Spinal cord (tissue), 10 donors: Measurements from ENCODE around the gene FADS2. TPM values are rescaled to one million over a fixed set of nuclear protein-coding genes. Genes with fewer than 3 reads are reported as not detected.

Experiments
- DNase-seq, 6 donors: peaks; one replicate each; pipeline versions ENCODE4 v3.0.0 to v3.0.0-alpha.2; 2013 to 2015; ENCODE audit warnings: low spot score in 6 of 6, low read depth in 4 of 6
- H3K27ac ChIP-seq: one replicate; pipeline ENCODE4 v1.5.1; 2013; ENCODE audit warnings: low read depth, low read length, control low read depth
- H3K27me3 ChIP-seq: one replicate; pipeline ENCODE4 v1.6.1; 2013; ENCODE audit warnings: low read length; ENCODE audit not compliant: control insufficient read depth, insufficient read depth
- H3K36me3 ChIP-seq: one replicate; pipeline ENCODE4 v1.6.1; 2013; ENCODE audit warnings: low read length; ENCODE audit not compliant: control insufficient read depth, insufficient read depth
- H3K4me1 ChIP-seq: one replicate; pipeline ENCODE4 v1.6.1; 2013; ENCODE audit warnings: low read length; ENCODE audit not compliant: control insufficient read depth, insufficient read depth
- H3K4me3 ChIP-seq: one replicate; pipeline ENCODE4 v1.5.1; 2013; ENCODE audit warnings: low read depth, low read length, control low read depth
- H3K9me3 ChIP-seq: one replicate; pipeline ENCODE4 v1.6.1; 2013; ENCODE audit warnings: low read length; ENCODE audit not compliant: control insufficient read depth, insufficient read depth
- WGBS: methylation state at CpG from one replicate; pipeline ENCODE4 v1.1.5; 2013; ENCODE audit warnings: missing lambda C conversion rate; ENCODE audit not compliant: insufficient coverage; 5-methylcytosine and 5-hydroxymethylcytosine counted together
- polyA plus RNA-seq, 2 donors: library from polyadenylated mRNA; unstranded; fragments of 120-200 nt; gene quantifications; one replicate each; pipeline ENCODE4 v1.2.1, GENCODE V29; 2013; ENCODE audit not compliant: insufficient read length in 2 of 2
- total RNA-seq, 2 donors: library from RNA; depleted of rRNA in 1 of 2; stranded (reverse); fragments of 120-200 nt in 1 of 2; fragments of >200 nt in 1 of 2; gene quantifications; one replicate each; pipeline versions ENCODE4 v1.2.3 to v1.2.4, GENCODE V29; 2013 to 2014
- donor health status: healthy.

The FADS2 gene
- total and polyA plus RNA-seq, 4 donors: 125 to 452 (median 293) TPM

DNA sequence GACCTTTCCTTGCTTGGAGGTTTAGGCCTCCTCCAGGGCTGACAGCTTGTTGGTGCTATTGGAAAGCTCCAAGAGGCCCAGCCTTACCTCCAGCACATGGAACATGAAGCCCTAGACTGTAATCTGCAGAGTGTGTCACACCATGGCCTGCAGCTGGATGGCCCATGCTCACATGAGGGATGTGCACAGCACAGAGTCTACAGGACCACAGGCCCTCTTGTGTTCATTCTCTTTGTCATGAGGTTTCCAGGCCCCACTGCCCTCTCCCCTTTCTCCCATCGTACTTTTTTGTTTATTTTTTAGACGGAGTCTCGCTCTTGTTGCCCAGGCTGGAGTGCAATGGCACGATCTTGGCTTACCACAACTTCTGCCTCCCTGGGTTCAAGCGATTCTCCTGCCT, 21.3 kb upstream of the FADS2 start:
- no peak for DNase-seq
- Histone ChIP-seq H3K27ac (no peak overlapping the region), H3K4me1 (no peaks in the 10 kb centered on the region), H3K9me3 (no peaks in the 10 kb centered on the region), H3K4me3 (no peak overlapping the region), H3K36me3 (peaks cover 91% of the 10 kb centered on the region), H3K27me3 (no peaks in the 10 kb centered on the region)
- 85% methylated on average over 4 of the region's 5 CpGs for WGBS

DNA sequence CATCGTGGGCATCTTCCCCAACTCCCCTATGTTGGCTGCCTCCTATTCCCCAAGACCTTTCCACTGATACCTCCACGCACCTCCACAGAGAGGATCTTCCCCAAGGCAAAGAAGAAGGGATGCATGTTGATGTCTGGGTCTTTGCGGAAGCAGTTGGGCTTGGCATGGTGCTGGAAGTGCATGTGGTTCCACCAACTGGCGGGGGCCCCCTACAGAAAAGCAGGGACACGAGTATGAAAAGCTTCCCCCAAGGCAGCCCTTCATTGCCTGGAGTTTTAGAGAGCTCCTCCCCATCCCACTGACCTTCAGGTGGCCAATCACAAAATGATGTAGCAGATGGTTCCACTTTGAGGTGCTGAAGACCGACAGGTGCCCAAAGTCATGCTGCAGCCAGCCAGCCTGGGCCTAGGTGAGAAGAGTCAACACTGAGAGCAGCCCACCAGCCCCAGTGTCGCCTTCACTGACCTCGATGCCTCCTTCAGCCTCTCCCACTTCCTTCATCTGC, 17.4 kb upstream of the FADS2 start:
- no peak for DNase-seq
- no peaks in the 10 kb centered on the region for H3K9me3 ChIP-seq
- peaks cover 20% of the 10 kb centered on the region for H3K4me1 ChIP-seq
- 86% methylated on average over 5 of the region's 8 CpGs for WGBS
- no peak overlapping the region for H3K27ac ChIP-seq
- no peak overlapping the region for H3K4me3 ChIP-seq
- no peaks in the 10 kb centered on the region for H3K27me3 ChIP-seq
- peaks cover 77% of the 10 kb centered on the region for H3K36me3 ChIP-seq

DNA sequence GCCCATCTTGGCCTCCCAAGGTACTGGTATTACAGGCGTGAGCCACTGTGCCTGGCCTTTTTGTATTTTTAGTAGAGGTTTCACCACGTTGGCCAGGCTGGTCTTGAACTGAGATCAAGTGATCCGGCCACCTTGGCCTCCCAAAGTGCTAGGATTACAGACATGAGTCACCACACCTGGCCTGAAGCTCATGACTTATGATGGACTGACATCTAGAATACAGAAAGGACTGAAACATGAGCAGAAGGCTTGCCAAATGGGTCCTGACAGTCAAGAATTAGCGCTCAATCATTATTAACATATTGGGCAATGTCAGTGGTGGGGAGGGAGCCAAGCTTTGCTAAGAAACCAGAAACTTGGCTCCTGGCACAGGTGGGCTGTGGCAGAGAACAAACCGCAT, 16.3 kb upstream of the FADS2 start:
- DNase-seq: no peak
- peaks cover 66% of the 10 kb centered on the region for H3K36me3 ChIP-seq
- H3K27ac ChIP-seq: no peak overlapping the region
- peaks cover 28% of the 10 kb centered on the region for H3K4me1 ChIP-seq
- no peak overlapping the region for H3K4me3 ChIP-seq
- WGBS: 80% methylated on average over 4 of the region's 5 CpGs
- no peaks in the 10 kb centered on the region for H3K27me3 ChIP-seq
- H3K9me3 ChIP-seq: no peaks in the 10 kb centered on the region

DNA sequence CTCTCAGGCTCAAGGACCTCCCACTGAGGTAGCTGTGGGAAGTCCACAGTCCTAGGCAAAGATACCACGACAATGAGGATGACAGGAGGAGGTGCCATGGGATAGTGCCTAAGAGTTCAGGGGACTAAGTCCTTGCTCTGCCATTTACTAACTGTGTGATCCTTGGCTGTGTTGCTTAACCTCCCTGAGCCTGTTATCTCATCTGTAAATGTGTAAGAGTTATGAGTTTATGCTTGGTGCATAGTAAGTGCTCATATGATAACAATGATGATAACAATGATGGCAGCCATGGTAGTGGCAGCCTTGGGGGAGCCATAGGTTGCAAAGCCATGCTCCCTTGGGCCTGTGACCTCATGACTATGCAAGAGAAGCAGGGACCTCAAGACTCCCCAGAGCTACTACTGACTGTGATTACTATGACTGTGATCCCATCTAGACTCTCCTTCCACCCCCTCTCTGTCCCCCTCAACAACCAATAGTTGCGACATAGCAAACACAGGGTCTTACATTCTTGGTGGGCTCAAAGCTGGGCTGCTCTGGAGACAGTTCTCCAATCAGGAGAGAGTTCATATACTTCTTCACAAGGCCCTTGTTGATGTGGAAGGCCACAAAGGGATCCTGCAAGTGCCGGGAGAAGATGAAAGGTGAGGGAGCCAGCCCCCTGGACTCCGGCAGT, 15.2 kb upstream of the FADS2 start:
- no peak for DNase-seq
- 98% methylated on average over 4 of the region's 4 CpGs for WGBS
- no peak overlapping the region for H3K4me3 ChIP-seq
- H3K27ac ChIP-seq: no peak overlapping the region
- peaks cover 57% of the 10 kb centered on the region for H3K36me3 ChIP-seq
- H3K27me3 ChIP-seq: no peaks in the 10 kb centered on the region
- H3K4me1 ChIP-seq: peaks cover 35% of the 10 kb centered on the region
- no peaks in the 10 kb centered on the region for H3K9me3 ChIP-seq

DNA sequence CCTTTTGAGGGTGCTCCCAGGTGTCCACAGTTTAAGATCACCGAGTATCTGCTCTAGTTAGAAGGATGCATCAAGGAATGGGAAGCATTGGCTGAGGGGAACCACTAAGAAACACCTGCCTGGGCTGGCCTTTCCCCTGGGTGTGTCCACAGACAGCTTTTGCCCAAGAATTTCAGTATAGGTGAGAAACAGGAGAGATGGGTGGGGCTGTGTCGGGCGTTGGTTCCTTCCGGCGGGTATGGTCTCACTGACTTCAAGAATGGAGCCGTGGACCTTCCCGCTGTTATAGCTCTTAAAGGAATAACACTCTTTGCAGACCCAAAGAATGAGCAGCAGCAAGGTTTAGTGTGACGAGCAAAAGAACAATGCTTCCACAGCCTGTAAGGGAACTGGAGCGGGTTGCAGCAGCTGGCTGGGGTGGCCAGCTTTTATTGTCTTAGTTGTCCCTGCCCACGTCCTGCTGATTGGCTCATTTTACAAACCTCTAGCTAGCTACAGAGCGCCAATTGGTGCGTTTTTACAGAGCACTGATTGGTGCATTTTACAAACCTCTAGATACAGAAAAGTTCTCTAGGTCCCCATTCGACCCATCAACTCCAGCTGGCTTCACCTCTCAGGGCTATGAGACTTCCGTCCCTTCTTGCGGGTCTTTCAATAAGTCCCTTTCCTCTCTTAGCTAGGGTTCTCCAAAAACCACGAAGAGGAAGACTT, 13.7 kb upstream of the FADS2 start:
- peak in 2 of 6 donors; percentile 28 to 87 for DNase-seq
- 52% methylated on average over 8 of the region's 16 CpGs for WGBS
- H3K9me3 ChIP-seq: no peaks in the 10 kb centered on the region
- H3K27ac ChIP-seq: peak overlapping the region; percentile 96
- peak overlapping the region; percentile 90 for H3K4me3 ChIP-seq
- no peaks in the 10 kb centered on the region for H3K27me3 ChIP-seq
- peaks cover 46% of the 10 kb centered on the region for H3K36me3 ChIP-seq
- peaks cover 35% of the 10 kb centered on the region for H3K4me1 ChIP-seq

DNA sequence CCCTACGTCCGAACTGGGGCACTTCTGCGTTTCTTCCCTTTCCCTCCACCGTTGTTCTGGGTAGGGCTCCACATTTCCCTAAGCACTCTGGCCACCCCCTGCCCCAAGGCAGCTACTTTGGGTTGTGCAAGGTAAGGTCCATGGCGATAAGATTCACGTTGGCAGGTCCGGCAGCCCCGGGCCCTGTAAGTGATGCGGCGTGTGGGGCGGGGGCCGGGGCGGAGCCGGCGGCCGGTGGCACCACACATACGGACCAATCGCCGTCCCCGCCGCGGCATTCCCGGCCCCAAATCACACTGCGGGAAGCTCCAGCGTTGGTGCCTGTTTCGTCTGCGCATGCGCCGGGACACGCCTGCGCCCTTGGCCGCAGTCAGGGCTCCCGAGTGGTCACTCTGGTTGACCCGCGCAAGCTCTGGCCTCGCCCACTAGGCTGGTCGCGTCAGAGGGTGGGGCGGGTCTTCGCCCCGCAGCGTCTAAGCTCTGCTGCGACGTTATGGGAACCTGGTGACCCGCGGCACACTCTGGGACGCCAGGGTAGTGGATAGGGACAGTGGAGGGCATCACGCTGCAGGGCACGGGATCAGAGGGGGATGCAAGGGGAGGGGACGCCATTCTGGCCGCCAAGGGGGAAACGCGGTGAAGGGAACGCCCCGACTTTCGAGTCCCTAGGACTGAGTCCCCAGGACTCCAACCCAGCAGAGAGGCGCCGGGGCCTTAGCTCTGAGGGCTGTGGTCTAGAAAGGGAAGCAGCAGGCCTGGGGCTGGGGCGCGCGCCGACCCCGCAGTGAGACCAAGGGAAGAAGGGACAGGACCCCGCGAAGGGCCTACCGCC, 12.9 kb upstream of the FADS2 start:
- under 1% methylated on average over 62 of the region's 66 CpGs for WGBS
- DNase-seq: peak; percentile 85 to 98 (median 88)

DNA sequence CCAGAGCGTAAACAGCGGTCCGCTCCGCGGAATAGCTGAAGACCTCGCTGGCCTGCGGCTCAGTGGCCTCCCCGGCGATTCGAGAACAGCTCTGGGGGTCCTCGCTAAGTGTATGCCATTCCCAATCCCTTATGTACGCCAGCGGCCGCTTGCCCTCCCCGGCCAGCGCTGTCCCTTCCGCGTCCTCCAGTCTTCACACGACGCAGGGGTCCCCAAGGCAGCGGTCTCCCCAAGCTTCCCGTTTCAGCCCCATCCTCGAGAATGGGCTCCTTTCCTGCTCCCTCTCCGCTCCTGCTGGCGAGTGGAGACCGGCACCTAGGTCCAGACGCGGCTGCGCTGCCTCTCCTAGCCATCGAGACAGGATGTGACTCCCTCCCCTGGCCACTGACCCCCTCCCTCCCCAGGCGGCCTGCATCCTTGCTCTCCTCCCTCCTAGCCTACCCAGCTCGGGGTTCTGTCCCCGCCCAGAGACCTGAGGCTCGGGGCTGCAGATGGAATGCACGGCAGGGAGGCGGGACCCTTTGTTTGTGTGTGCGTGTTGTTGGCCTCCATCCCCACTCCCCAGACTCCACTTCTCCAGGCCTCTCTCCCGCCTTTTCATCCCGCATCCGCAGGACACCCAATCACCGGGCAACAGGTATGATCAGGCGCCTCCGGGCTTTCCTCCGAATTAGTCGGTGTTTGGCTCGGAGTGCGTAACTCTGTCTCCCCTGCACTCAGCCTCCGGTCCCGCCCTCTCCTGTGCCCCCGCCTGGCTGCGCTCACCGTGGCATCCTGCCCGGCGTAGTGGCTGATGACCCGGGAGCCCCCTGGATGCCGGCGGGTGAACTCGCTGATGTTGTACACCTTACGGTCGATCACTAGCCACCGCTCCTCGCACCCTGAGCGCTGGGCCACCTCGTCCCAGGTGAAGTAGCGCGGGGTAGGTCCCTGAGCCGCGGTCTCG, 12.0 kb upstream of the FADS2 start:
- WGBS: under 1% methylated on average over 62 of the region's 69 CpGs
- H3K4me3 ChIP-seq: peak overlapping the region; percentile 90
- H3K9me3 ChIP-seq: no peaks in the 10 kb centered on the region
- H3K27ac ChIP-seq: peak overlapping the region; percentile 96
- DNase-seq: peak in 3 of 6 donors; percentile 52 to 89 (median 84)
- peaks cover 32% of the 10 kb centered on the region for H3K36me3 ChIP-seq
- H3K4me1 ChIP-seq: peaks cover 35% of the 10 kb centered on the region
- no peaks in the 10 kb centered on the region for H3K27me3 ChIP-seq

More for the DNA sequence above, 12.9 kb upstream of the FADS2 start:
- H3K27ac ChIP-seq: peak overlapping the region; percentile 96
- peak overlapping the region; percentile 90 for H3K4me3 ChIP-seq
- H3K27me3 ChIP-seq: no peaks in the 10 kb centered on the region
- peaks cover 41% of the 10 kb centered on the region for H3K36me3 ChIP-seq
- peaks cover 35% of the 10 kb centered on the region for H3K4me1 ChIP-seq
- H3K9me3 ChIP-seq: no peaks in the 10 kb centered on the region

DNA sequence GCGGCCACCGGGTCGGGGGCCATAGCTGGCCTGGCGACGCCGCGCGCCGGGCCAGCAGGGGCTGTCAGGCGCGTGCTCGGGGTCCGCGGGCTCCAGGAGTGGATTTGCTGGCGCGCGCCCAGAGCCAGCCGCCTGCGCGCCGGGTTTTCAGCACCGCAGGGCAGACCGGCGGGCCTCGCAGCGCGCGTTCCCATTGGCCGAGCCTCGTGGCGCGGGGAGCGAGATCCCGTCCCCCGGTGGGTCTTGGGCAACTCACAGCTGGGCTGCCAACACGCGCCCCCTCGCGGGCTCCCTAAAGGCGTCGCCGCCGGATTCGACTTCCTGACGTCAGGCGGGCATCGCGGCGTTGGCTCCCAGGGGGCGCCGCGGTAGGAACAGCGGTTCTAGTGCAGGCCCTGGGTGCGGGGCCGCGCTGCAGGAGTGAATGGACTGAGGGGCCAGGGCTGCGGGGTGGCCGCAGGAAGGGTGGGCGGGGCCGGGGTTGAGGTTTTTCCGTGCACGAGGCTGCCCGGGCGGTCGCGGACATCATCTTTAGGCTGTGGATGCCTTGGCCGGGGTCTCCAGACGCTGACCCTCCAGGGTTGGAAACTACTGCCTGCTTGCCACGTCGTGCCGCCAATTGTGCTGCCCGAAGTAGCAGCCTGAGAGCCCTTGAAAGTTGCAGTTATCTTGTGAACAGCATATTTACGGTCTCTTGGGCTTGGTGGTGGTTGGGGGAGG, 11.2 kb upstream of the FADS2 start, which contains the start of gene FADS1:
FADS1 (minus strand) TSS at position 268 of the 720 bp plus-strand sequence; CDS start at position 194, 74 bp downstream.
- Histone ChIP-seq H3K4me1 (peaks cover 35% of the 10 kb centered on the region), H3K4me3 (peak within 1 kb of the TSS; percentile 90), H3K36me3 (peaks cover 24% of the 10 kb centered on the region), H3K9me3 (no peaks in the 10 kb centered on the region), H3K27me3 (no peaks in the 10 kb centered on the region), H3K27ac (peak within 1 kb of the TSS; percentile 96)
- under 1% methylated on average over 68 of the region's 73 CpGs for WGBS
- DNase-seq: peak in 5 of 6 donors; percentile 86 to 98 (median 90)
